GM19023 (cell line): ENCODE data around the gene TPH2.

Experiments
- ATAC-seq: cut with Tn5 transposase; IDR thresholded peaks from one replicate; pipeline ENCODE4 v1.9.1; 2021; ENCODE audit warnings: mild to moderate bottlenecking, moderate library complexity; ENCODE audit not compliant: unreplicated experiment

Gene TPH2

GRCh38 chr12:72030277-72030676 lies 91.6 kb downstream of the TPH2 start:
- no peak for ATAC-seq

DNA sequence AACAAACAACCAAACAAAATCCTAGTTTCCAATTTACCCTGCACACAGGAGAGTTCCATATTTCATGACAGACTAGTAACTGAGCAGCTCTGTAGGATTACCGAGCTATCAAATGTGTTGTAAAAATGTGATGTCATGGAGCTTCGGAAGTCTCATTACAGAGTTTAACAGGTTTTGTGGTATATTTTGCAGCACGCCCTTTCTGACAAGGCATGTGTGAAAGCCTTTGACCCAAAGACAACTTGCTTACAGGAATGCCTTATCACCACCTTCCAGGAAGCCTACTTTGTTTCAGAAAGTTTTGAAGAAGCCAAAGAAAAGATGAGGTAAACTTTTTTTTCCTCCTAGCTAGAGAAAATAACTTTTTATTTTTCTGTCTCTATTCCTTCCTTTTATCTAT lies 92.4 kb downstream of the TPH2 start:
- no peak for ATAC-seq

DNA sequence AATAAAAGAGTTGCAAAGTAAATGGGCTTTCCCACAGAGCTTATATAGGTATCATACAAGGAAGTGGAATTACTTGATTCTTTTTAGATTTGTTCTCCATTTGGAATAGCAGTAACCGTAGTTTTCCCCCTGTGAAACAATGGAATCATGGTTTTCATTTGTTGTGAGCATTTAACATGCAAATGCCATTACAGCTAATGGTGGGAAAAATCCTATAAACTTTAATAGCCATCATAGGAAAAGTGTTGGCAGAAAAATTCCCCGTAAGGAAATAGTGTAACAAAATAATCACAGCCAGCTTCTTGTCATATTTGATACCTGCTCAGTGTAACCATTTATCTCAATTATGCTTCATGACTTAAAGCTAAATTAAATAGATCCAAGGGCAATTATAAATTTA lies 95.3 kb downstream of the TPH2 start:
- no peak for ATAC-seq

- no peak for ATAC-seq
Observed at GRCh38 chr12:72035625-72036024, 97.0 kb downstream of the TPH2 start.

DNA sequence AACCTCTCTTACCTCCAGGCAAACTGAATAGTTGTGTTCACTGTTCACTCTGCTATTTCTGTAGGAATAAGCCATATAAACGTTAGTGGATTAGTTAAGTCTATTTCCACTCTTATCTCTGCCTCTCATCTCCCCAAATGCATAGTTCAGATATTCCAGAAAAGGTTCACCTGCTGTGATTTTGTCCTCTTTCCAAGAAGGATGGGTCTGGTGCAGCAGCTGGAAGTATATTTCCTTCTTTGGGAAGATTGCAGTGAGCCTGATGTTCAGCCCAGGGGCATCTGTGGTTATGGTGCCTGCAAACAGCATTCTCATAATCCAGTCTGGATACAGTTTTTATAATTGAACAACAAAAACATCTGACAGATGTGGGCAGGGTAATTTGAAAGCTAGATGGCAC lies 97.7 kb downstream of the TPH2 start:
- no peak for ATAC-seq

DNA sequence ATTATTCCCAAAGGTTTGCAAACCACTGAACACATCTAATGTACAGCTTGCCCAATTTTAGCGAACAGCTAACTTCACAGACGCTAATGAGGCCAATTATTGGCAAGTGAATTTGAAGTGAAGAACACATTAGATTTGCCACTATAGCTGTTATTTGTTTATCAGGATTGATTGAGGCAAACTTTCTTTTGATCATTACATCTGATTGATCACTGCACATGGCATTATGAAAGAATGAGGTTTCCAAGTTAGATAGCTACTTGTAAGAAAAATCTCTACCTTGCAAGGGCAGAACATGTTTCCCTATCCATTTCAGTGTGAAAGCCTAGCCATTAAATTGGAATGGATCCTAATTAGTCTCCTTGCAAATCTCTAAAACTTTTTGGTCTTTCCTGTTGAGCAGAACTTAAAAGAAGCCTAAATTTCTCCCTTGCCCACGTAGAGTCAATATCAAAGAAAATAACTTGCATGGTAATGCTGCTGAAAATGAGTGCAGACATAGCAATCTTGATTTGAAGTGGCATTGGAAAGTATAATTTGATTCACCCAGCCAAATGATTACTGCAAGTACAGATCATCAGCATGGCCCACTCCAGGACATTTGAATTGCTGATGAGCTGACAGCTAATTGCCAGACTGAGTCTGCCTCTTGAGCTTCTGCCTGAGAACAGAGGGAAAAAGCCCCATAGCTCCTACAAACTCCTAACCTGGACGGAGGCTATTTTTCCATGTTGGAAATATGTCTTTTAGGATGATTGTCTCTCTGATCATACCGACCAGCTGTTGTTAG lies 98.6 kb downstream of the TPH2 start:
- ATAC-seq: no peak

DNA sequence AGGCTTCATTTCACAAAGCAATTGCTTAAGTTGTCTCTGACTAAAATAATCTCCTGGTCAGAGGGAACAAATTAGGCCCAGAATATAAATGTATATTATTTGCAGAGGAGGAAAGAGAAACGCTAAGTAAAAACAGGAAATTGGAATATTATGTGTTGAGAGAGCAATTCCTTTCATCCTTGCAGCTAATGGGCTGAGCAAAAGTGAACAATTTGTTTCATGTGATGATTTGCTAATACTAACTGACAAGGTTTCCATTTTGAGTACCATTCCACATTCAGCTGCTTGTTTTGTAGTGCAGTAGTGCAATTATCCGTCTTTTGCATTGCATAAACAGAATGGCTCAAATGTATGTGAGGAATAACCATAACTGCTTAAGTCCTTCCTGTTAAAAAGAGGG lies 103.2 kb downstream of the TPH2 start:
- ATAC-seq: no peak

- no peak for ATAC-seq
Observed at GRCh38 chr12:72053604-72054003, 115.0 kb downstream of the TPH2 start.

DNA sequence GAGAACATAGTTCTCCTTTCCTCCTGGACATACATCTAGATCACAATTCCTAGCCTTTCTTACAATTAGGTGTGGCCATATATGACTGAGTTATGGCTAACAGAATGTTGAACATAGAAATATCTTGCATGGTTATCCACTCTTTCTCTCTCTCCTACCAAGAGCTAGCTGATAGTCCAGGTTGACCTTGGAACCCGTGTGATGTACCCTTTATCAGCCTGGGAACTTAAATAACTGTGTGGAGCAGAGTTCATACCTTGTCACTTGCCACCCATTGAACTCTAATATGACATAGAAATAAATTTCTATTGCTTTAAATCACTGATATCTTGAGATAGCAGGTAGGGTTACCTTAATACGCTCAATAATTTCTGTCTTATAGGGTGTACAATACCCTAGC lies 115.9 kb downstream of the TPH2 start:
- no peak for ATAC-seq

- ATAC-seq: no peak
Observed at GRCh38 chr12:72057330-72057914, 118.8 kb downstream of the TPH2 start.

GRCh38 chr12:72063073-72063472 lies 124.4 kb downstream of the TPH2 start:
- ATAC-seq: no peak

- no peak for ATAC-seq
Observed at GRCh38 chr12:72071030-72071429, 132.4 kb downstream of the TPH2 start.

DNA sequence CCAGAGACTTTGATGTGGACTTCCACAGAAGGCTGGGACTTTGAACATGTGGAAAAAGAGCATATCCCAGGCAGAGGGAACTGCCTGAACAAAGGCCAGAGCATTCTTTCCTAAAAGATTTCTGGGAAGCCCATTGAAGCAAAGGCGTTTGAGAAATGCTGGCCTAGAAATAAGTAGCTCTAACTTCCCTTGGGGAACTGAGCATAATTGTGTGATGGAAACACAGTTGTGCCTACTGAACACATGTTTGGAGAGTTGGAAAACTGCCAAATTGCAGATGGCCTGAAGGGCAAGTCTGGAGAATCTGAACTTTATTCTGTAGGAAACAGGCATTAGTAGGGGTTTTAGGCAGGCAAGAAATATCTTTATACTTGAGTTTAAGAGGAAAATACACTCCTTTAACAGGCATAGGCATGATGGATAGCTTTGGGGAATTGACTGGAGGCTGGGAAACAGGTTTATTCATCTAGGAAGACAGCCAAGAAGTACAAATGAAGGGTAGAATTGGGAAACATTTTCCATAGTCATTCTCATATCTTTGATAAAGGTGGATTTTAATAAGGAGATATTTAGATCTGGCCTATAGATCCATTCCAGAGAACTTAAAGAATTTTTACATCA lies 134.1 kb downstream of the TPH2 start:
- ATAC-seq: no peak

DNA sequence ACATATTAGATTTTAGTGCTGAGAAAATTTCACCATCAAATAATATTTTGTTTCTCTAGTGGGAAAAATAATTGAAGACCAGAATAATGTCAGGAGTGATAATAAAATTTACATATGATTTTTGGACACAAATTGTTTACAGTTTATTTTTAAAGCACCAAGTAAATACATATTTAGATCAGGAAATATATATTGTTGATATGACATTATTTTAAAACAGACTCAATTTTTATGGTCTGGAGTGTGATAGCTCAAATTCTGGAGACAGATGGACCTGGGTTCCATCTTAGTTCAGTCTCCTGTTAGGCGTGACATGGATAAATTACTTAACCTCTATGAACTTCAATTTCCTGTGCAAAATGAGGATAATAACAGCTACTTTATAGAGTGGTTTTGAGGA lies 135.4 kb downstream of the TPH2 start:
- ATAC-seq: no peak

DNA sequence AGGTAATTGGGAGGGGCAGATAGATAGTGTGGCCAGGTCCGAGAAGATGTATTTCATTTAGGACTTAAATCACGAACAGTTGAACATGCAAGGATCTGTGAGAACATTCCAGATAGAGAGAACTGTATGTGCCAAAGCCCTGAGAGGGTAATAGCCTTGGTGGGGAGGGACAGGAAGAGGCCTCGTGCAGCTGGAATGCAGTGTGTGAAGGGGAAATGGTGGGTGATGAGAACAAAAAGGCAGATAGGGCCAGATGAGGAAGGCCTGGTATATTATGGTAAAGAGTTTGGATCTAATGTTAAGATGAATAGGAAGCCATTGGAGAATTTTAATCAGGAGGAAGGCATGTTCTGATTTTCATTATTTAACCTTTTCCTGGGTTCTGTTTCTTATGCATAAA lies 136.3 kb downstream of the TPH2 start:
- ATAC-seq: no peak

GRCh38 chr12:72075401-72075800 lies 136.8 kb downstream of the TPH2 start:
- no peak for ATAC-seq

DNA sequence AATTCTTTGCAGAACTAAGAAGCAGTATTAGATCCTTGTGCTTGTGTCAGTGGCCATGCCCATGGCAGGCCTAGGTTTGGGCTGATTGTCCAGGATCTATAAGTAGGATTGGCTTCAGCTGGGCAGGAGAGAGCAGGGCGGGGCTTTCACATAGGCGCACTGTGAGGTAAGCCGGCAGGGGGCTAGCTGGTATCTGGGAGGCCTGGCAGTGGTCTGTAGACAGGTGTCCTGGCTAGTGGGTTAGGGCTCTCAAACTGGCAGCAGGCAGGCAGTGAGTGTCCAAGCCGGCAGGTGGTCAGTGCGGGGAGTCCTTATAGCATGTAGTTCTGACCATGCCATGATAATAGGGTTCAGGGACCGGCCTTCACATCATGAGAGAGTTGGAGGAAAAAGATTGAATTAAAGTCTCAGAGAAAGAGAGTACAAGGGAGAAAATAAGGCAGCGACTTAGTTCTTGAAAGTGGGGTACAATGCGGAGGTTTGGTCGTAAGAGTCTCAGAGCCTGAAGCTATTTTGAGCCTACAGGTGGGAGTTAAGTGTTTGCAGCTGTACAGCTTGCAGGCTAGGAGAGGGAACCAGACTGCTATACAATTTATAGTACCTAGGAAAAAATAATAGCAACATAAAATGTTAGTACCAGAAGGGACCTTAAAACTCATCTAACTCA lies 137.4 kb downstream of the TPH2 start:
- ATAC-seq: no peak

GRCh38 chr12:72076558-72076915 lies 137.9 kb downstream of the TPH2 start:
- ATAC-seq: no peak

DNA sequence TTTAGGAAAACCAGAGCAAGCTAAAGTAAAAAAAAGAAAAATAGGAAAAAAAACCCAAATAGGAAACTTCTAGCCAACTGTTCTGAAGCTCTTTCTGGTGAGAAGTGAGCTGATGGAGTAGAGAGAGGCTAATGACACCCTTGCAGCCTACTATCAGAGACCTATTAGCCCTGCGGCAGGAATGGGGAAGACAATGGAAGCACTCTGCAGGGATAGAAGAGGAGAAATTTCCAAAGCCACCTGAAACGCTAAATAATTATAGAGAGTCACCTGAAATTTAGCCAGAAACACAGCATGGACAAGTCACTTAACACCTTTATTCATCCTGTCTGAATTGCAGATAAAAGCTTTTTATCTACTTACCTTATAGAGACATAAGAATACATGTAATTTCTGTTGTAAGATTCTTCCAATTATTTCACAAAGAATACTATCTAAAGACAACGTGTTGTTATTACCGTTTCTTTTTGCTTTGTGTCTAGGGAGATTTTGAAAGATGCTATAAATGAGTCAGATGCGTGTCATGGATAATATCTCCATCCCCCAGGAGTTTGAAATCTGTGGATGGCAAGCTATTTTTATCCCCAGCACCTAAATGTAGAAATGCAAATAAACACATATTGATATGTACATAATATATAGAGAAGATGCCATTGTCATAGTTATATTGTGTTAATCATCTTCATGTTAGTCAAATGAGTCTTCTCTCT lies 138.6 kb downstream of the TPH2 start:
- no peak for ATAC-seq

DNA sequence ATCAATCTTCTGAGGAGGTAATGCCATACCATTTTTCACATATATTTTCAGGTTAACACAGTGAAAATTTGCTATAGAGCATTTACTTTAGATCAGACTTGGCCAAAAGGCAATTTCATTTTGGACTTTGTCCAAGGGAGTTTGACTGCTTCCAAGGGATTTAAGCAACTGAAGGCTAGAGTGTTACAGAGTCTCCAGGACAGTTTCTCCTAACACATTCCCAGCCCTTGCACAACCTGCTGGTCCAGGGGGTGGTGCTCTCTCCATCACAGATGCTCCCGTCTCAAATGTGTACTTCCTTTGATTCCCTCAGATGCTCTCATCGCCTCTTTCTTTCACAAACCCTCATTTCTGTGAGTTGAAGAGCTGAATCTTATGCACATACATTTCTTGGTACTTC lies 143.1 kb downstream of the TPH2 start:
- ATAC-seq: no peak
